Tibial nerve (tissue), 4 donors: ENCODE measurements around the gene MARCHF10. TPM values are rescaled to one million over a fixed set of nuclear protein-coding genes. Genes with fewer than 3 reads are reported as not detected.
"Not testable (repeated sequence)": the region's sequence is repeated elsewhere in the genome, so short reads cannot be mapped to it uniquely, and the experiment has no call there.

Experiments used
- DNase-seq, 2 donors: peaks; one replicate each; pipeline ENCODE4 v3.0.0-alpha.2; 2019; ENCODE audit warnings: low spot score in 2 of 2
- H3K27ac ChIP-seq, 4 donors: fragments of 200-600 bp; sonication (generic) in 3 of 4; one replicate each; pipeline ENCODE4 v1.5.1; 2017 to 2019; ENCODE audit warnings: mild to moderate bottlenecking in 1 of 4
- H3K27me3 ChIP-seq, 2 donors: fragments of 200-600 bp; sonication (generic) in 1 of 2; one replicate each; pipeline versions ENCODE4 v1.5.1 to v1.6.0; 2017 to 2019
- H3K36me3 ChIP-seq, 3 donors: fragments of 200-600 bp; sonication (generic); one replicate each; pipeline ENCODE4 v1.5.1; 2018 to 2019
- H3K4me1 ChIP-seq, 4 donors: fragments of 200-600 bp; sonication (generic) in 3 of 4; one replicate each; pipeline ENCODE4 v1.5.1; 2017 to 2019
- H3K4me3 ChIP-seq, 4 donors: fragments of 200-600 bp; sonication (generic) in 3 of 4; one replicate each; pipeline ENCODE4 v1.5.1; 2017 to 2019; ENCODE audit warnings: mild to moderate bottlenecking in 1 of 4, moderate library complexity in 1 of 4
- H3K9me3 ChIP-seq, 4 donors: fragments of 200-600 bp; sonication (generic) in 3 of 4; one replicate each; pipeline ENCODE4 v1.5.1; 2017 to 2019
- EP300 ChIP-seq, 2 donors: sonication (generic); formaldehyde crosslinking; IDR thresholded peaks; one replicate each; pipeline ENCODE4 v1.6.1; 2017; ENCODE audit warnings: antibody characterized with exemption in 2 of 2, mild to moderate bottlenecking in 1 of 2
- POLR2A ChIP-seq, 2 donors: fragments of 450-650 bp; IDR thresholded peaks; one replicate each; pipeline ENCODE4 v1.6.1; 2017; ENCODE audit warnings: antibody characterized with exemption in 2 of 2, mild to moderate bottlenecking in 2 of 2, moderate library complexity in 2 of 2
- WGBS, 2 donors: methylation state at CpG; one replicate each; pipeline ENCODE4 v1.1.5; 2018; 5-methylcytosine and 5-hydroxymethylcytosine counted together
- total RNA-seq, 4 donors: library from RNA; depleted of rRNA; stranded (reverse); fragments of >200 nt; gene quantifications; one replicate each; pipeline ENCODE4 v1.1.0, GENCODE V29; 2016
- TF ChIP-seq, protein P1 (sequence below), 5 experiments: fragments of 200-600 bp in 3 of 5; fragments of 450-650 bp in 2 of 5; sonication (generic) in 3 of 5; IDR thresholded peaks; one replicate each; pipeline ENCODE4 v1.5.1; 2016 to 2019; ENCODE audit warnings: antibody characterized with exemption in 5 of 5, mild to moderate bottlenecking in 3 of 5, moderate library complexity in 2 of 5

The MARCHF10 gene
- total RNA-seq, 4 donors from 2014 or later, result 1.8 to 11.7 (median 3.6) TPM

DNA sequence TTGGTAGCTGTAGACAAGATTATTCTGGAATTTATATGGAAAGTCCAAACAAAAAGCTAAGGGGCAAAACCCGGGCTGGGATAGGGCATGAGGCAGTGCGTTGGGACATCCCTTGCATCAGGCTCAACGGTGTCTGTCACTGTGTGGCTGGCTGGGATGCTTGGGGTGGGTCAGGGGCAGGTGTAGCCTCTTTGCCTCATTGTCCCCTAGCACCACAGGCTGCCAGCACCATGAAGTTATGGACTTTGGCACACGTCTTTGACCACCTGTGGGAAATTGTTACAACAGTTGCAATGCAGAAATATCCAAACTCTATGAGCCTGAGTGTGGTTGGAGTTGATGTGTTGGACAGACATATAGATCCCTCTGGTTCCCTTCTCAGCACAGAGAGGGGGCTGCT lies 32.8 kb upstream of the MARCHF10 start:
- WGBS, 2 donors, result 83 to 90% methylated on average over 4 of the region's 4 CpGs
- no peak for DNase-seq
- Histone ChIP-seq H3K27ac (no peak overlapping the region), H3K4me3 (no peak overlapping the region), H3K9me3 (peaks cover 0 to 16% (median 0%) of the 10 kb centered on the region in 4 donors), H3K27me3 (no peaks in the 10 kb centered on the region), H3K4me1 (no peaks in the 10 kb centered on the region), H3K36me3 (no peaks in the 10 kb centered on the region)
- TF ChIP-seq EP300 (IDR thresholded peaks at IDR 0.05) (no peak), POLR2A (IDR thresholded peaks at IDR 0.05) (no peak)
- TF ChIP-seq, protein P1, sequence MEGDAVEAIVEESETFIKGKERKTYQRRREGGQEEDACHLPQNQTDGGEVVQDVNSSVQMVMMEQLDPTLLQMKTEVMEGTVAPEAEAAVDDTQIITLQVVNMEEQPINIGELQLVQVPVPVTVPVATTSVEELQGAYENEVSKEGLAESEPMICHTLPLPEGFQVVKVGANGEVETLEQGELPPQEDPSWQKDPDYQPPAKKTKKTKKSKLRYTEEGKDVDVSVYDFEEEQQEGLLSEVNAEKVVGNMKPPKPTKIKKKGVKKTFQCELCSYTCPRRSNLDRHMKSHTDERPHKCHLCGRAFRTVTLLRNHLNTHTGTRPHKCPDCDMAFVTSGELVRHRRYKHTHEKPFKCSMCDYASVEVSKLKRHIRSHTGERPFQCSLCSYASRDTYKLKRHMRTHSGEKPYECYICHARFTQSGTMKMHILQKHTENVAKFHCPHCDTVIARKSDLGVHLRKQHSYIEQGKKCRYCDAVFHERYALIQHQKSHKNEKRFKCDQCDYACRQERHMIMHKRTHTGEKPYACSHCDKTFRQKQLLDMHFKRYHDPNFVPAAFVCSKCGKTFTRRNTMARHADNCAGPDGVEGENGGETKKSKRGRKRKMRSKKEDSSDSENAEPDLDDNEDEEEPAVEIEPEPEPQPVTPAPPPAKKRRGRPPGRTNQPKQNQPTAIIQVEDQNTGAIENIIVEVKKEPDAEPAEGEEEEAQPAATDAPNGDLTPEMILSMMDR (IDR thresholded peaks at IDR 0.05), result no peak

DNA sequence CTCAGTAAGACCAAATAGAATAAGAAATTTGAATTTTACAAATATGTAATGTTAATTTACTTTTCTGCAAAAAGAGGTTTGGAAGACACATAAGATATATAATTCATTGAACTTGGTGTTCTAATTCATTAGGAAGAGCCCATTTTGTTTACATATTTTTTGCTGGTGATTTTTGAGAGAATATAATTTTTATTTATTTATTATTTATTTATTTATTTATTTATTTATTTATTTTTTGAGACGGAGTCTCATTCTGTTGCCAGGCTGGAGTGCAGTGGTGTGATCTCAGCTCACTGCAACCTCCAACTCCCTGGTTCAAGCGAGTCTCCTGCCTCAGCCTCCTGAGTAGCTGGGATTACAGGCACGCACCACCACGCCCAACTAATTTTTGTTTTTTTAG lies 25.7 kb upstream of the MARCHF10 start:
- H3K27ac ChIP-seq, H3K4me3 ChIP-seq, H3K9me3 ChIP-seq, DNase-seq, H3K27me3 ChIP-seq, H3K36me3 ChIP-seq, H3K4me1 ChIP-seq: not testable (repeated sequence)
- WGBS, 2 donors, result 92 to 95% methylated on average over 4 of the region's 4 CpGs

DNA sequence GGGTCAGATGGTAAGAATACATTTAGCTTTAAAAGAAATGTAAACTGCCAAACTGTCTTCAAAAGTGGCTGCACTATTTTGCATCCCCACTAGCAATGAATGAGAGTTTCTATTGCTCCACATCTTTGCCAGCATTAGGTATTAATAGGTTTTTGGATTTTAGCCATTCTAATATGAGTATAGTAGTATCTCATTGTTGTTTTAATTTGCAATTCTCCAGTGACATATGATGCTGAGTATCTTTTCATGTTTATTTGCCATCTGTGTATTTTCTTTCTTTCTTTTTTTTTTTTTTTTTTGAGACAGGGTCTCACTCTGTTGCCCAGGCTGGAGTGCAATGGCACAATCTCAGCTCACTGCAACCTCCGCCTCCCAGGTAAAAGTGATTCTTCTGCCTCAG lies 24.3 kb upstream of the MARCHF10 start:
- 100% methylated on average over 1 of the region's 1 CpG for WGBS, 2 donors
- DNase-seq, result no peak
- Histone ChIP-seq H3K4me3 (no peak overlapping the region), H3K4me1 (no peaks in the 10 kb centered on the region), H3K36me3 (no peaks in the 10 kb centered on the region), H3K27ac (no peak overlapping the region), H3K9me3 (no peaks in the 10 kb centered on the region), H3K27me3 (no peaks in the 10 kb centered on the region)
- TF ChIP-seq EP300 (IDR thresholded peaks at IDR 0.05), result no peak
- no peak for TF ChIP-seq POLR2A (IDR thresholded peaks at IDR 0.05)
- TF ChIP-seq, protein P1 (IDR thresholded peaks at IDR 0.05), result no peak

DNA sequence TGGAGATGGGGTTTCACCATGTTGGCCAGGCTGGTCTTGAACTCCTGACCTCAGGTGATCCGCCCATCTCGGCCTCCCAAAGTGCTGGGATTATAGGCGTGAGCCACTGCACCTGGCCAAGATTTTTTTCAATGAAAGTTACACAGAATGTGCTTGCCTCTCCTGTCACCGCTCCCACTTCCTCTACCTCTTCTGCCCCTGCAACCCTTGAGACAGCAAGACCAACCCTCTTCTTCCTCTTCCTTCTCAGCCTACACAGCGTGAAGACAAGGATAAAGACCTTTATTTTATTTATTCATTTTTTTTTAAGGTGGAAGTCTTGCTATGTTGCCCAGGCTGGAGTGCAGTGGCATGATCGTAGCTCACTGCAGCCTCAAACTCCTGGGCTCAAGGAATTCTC lies 23.0 kb upstream of the MARCHF10 start:
- H3K9me3 ChIP-seq, H3K4me3 ChIP-seq, H3K4me1 ChIP-seq, H3K27ac ChIP-seq, DNase-seq, H3K36me3 ChIP-seq, H3K27me3 ChIP-seq: not testable (repeated sequence)
- WGBS, 2 donors, result 80 to 83% methylated on average over 6 of the region's 6 CpGs

DNA sequence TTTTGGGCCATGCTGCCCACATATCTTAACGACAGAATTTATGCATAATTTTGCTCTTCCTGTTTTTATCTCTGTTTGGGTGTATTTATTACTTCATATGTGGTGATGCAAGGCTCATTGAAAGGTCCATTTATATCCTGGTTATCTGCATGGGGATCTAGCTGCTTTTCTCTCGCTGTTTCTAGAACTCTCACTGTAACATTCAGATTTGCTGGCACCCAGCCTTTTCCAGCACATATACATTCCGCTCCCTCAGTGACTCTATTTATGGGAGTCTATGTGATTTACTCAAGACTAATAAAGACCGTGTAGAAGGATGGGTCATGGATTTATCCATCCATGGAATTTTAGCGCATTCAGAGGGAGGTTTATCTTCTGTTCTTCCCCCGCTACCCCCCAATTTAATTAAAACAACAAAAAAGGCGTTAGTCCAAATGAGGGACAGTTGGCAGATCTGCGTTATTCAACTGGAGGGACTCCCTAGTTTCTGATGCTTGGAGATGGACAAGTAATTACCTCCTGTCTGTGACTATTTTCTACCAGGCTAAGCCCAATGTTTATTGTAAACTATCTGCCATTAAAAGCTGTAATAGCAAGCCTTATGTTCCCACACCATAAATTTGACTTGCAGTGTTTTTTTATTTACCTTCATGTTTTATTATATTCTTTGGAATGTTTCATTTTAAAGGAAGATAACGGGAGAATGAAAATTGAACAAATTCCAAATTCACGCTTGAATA lies 19.8 kb upstream of the MARCHF10 start:
- 44 to 45% methylated on average over 10 of the region's 10 CpGs for WGBS, 2 donors
- Histone ChIP-seq H3K27me3 (no peaks in the 10 kb centered on the region), H3K27ac (no peak overlapping the region), H3K9me3 (no peaks in the 10 kb centered on the region), H3K36me3 (no peaks in the 10 kb centered on the region), H3K4me1 (no peaks in the 10 kb centered on the region), H3K4me3 (no peak overlapping the region)
- no peak for TF ChIP-seq EP300 (IDR thresholded peaks at IDR 0.05)
- TF ChIP-seq, protein P1 (IDR thresholded peaks at IDR 0.05), result no peak
- TF ChIP-seq POLR2A (IDR thresholded peaks at IDR 0.05), result no peak
- DNase-seq, result no peak

DNA sequence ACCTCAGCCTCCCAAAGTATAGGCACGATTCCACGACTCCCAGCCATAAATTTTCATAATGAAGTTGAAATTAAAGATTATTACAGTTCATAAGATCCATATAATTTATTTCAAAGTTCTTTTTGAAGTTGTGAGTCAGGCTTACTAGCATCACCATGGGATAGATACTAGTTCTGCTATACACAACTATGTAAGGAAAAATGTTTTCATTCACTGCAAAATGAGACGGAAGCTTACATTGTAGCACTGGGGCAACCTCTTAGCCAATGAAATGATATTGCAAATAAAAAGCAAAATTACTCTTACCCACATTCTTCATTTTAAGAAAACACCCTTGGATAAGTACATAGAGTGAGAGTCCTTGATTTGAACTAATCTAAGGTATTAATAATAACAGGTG lies 18.8 kb upstream of the MARCHF10 start:
- Histone ChIP-seq H3K27ac (no peak overlapping the region), H3K9me3 (no peaks in the 10 kb centered on the region), H3K27me3 (no peaks in the 10 kb centered on the region), H3K4me3 (no peak overlapping the region), H3K36me3 (no peaks in the 10 kb centered on the region), H3K4me1 (no peaks in the 10 kb centered on the region)
- WGBS, 2 donors, result 86 to 89% methylated on average over 3 of the region's 3 CpGs
- TF ChIP-seq, protein P1 (IDR thresholded peaks at IDR 0.05), result no peak
- no peak for TF ChIP-seq POLR2A (IDR thresholded peaks at IDR 0.05)
- no peak for TF ChIP-seq EP300 (IDR thresholded peaks at IDR 0.05)
- no peak for DNase-seq
